Measurements from ENCODE around the gene ADCK2. TPM values are rescaled to one million over a fixed set of nuclear protein-coding genes. Genes with fewer than 3 reads are reported as not detected.
A peak's percentile ranks its signal among the peaks of the same experiment; 100 is the strongest.
"Not testable (repeated sequence)": the region's sequence is repeated elsewhere in the genome, so short reads cannot be mapped to it uniquely, and the experiment has no call there.

ADCK2 gene
- total RNA-seq, 2 experiments from 2014 or later = 20.6 to 20.8 TPM

DNA sequence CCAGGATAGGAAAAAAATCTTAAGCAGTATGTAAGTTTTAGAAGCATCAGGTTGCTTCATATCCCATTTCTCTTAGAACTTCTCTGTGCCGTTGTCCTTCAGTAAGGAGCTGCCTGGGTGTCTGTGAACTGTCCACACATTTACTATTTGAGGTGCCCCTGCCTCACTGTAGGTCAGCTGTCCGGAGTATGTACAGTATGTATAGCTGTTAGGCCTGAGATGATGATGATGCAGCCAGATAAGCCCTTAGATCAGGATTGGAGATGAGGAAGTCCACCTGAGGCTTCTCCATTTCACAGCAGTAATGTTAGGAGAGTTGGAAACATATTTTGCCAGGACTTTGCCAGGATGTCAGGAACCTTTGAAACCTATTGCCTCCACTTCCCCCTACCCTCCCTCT lies 31.5 kb downstream of the ADCK2 start:
- Mint-ChIP-seq H3K27ac (no peak overlapping the region), H3K9me3 (ENCODE audit: insufficient read depth) (no peaks in the 10 kb centered on the region), H3K4me3 (no peak overlapping the region), H3K4me1 (ENCODE audit: low read depth) (peaks cover 7% of the 10 kb centered on the region), H3K36me3 (ENCODE audit: low read depth) (peaks cover 30% of the 10 kb centered on the region), H3K27me3 (ENCODE audit: low read depth) (no peaks in the 10 kb centered on the region)
- POLR2A ChIA-PET = no interaction called here
- ATAC-seq = no peak
- CTCF ChIA-PET = no interaction called here
- peak; percentile 13 for DNase-seq

DNA sequence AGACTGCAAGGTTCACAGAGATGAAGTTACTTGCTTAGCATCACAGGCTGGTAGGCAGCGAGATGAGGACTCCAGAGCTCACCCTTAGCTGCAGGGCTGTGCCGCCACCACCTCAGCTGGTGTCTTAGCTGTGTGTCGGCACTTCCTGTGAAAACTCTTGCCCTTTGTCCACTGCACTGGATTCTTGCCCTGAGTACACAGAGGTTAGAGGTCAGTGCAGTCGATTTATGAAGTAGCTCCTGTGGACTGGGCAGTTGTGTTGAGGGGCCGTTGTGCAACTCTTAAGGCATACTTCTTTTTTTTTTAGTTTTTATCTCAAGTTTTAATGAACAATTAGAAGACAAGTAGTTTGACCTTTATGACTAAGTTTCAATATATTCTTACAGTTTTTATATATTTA lies 34.4 kb downstream of the ADCK2 start:
- Mint-ChIP-seq H3K27me3 (ENCODE audit: low read depth) (no peaks in the 10 kb centered on the region), H3K36me3 (ENCODE audit: low read depth) (peaks cover 36% of the 10 kb centered on the region), H3K27ac (no peak overlapping the region), H3K4me3 (no peak overlapping the region), H3K4me1 (ENCODE audit: low read depth) (no peaks in the 10 kb centered on the region), H3K9me3 (ENCODE audit: insufficient read depth) (no peaks in the 10 kb centered on the region)
- POLR2A ChIA-PET = no interaction called here
- DNase-seq (no peak), ATAC-seq (no peak)
- CTCF ChIA-PET = interaction anchor here (0.9 to 1.5 kb wide), 2 partner anchors 16 to 19 kb away, joined by 3 read pairs; no protein-coding TSS in a partner anchor

DNA sequence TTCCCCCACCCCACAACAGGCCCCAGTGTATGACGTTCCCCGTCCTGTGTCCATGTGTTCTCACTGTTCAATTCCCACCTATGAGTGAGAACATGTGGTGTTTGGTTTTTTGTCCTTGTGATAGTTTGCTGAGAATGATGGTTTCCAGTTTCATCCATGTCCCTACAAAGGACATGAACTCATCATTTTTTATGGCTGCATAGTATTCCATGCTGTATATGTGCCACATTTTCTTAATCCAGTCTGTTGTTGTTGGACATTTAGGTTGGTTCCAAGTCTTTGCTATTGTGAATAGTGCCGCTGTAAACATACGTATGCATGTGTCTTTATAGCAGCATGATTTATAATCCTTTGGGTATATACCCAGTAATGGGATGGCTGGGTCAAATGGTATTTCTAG lies 36.0 kb downstream of the ADCK2 start:
- H3K27me3 Mint-ChIP-seq (ENCODE audit: low read depth); POLR2A ChIA-PET; H3K27ac Mint-ChIP-seq; H3K4me3 Mint-ChIP-seq; CTCF ChIA-PET; H3K4me1 Mint-ChIP-seq (ENCODE audit: low read depth); H3K9me3 Mint-ChIP-seq (ENCODE audit: insufficient read depth); ATAC-seq; DNase-seq: not testable (repeated sequence)
- peaks cover 44% of the 10 kb centered on the region for H3K36me3 Mint-ChIP-seq (ENCODE audit: low read depth)

DNA sequence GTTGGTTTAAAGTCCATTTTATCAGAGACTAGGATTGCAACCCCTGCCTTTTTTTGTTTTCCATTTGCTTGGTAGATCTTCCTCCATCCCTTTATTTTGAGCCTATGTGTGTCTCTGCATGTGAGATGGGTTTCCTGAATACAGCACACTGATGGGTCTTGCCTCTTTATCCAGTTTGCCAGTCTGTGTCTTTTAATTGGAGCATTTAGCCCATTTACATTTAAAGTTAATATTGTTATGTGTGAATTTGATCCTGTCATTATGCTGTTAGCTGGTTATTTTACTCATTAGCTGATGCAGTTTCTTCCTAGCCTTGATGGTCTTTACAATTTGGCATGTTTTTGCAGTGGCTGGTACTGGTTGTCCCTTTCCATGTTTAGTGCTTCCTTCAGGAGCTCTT lies 39.6 kb downstream of the ADCK2 start:
- CTCF ChIA-PET; ATAC-seq; H3K4me1 Mint-ChIP-seq (ENCODE audit: low read depth); H3K27me3 Mint-ChIP-seq (ENCODE audit: low read depth); DNase-seq; H3K4me3 Mint-ChIP-seq; POLR2A ChIA-PET; H3K9me3 Mint-ChIP-seq (ENCODE audit: insufficient read depth); H3K27ac Mint-ChIP-seq: not testable (repeated sequence)
- peaks cover 32% of the 10 kb centered on the region for H3K36me3 Mint-ChIP-seq (ENCODE audit: low read depth)

DNA sequence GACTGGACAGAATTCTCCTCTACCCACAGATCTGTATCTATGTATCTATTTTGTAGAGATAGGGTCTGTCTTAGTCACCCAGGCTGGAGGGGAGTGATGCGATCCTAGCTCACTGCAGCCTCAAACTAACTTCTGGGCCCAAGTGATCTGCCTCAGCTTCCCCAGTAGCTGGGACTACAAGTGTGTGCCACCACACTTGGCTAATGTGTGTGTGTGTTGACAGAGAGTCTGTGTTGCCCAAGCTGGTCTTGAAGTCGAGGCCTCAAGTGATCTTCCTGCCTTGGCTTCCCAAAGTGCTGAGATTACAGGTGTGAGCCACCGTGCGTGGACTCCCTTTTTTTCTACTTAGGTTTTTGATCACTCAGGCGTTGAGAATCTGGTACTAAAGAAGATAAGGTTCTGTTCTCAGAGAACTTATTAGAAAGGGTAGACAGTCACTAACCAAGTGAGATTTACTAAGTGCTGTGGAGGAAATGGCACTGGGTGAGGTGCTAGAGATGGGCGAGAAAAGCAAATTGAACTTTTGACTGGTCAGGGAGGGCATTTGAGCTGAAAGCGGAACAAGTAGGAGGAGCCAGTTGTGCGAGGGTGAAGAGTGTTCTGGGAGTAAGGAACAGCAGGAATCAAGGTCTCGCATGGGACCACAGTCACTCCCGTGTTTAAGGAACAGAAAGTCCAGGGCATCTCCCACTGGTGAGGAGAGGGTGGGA lies 41.7 kb downstream of the ADCK2 start:
- POLR2A ChIA-PET = interaction anchor here (1.0 kb wide), 1 partner anchor 9 kb away, joined by 5 read pairs; no protein-coding TSS in a partner anchor
- Mint-ChIP-seq H3K27ac (peak overlapping the region; percentile 8), H3K27me3 (ENCODE audit: low read depth) (no peaks in the 10 kb centered on the region), H3K9me3 (ENCODE audit: insufficient read depth) (no peaks in the 10 kb centered on the region), H3K4me1 (ENCODE audit: low read depth) (peaks cover 2% of the 10 kb centered on the region), H3K4me3 (no peak overlapping the region), H3K36me3 (ENCODE audit: low read depth) (peaks cover 23% of the 10 kb centered on the region)
- CTCF ChIA-PET = no interaction called here
- ATAC-seq (no peak), DNase-seq (no peak)

DNA sequence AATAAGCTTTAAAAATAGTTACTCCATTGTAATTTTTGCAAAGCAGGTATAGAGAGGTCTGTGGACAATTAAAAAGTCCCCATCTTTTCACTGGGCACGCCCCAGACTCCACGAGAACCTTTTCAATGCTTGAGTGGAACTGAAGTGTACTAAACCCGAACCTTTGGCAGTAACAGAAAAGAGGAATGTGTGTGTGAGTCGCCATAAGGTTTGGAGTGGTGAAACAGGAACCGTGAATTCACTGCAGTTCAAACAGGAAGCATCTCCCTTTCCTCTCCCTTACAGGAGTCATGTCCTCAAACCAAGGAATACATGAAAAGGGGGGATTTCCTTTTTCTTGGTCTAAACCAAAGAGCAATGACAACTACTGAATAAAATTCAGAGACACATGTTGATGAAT lies 47.0 kb downstream of the ADCK2 start:
- ChIA-PET CTCF (interaction anchor here (0.8 kb wide), 1 partner anchor 291 kb away, joined by 3 read pairs; no protein-coding TSS in a partner anchor), POLR2A (no interaction called here)
- H3K36me3 Mint-ChIP-seq (ENCODE audit: low read depth) = peaks cover 1% of the 10 kb centered on the region
- H3K9me3 Mint-ChIP-seq (ENCODE audit: insufficient read depth) = no peaks in the 10 kb centered on the region
- peaks cover 17% of the 10 kb centered on the region for H3K4me1 Mint-ChIP-seq (ENCODE audit: low read depth)
- H3K4me3 Mint-ChIP-seq = no peak overlapping the region
- H3K27ac Mint-ChIP-seq = no peak overlapping the region
- ATAC-seq = no peak
- DNase-seq = no peak
- H3K27me3 Mint-ChIP-seq (ENCODE audit: low read depth) = no peaks in the 10 kb centered on the region

DNA sequence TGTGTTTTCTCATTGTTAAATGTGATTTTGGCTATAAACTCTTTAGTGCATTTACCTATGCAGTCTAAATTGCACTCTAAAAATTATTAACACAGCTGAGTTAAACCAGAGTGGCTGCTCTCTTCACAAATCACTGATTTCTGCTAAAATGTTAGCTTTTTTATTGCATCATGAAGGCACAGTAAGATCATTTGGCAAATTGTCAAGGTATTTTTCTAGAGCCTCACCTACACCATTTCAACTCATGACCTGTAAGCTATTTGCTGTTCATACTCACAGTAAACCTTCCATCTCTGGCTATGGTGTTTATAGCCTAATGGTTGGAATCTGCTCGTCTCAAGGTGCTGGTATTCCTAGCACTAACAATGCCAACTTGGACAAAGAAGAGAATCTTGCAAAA lies 49.5 kb downstream of the ADCK2 start:
- H3K9me3 Mint-ChIP-seq (ENCODE audit: insufficient read depth) = no peaks in the 10 kb centered on the region
- ChIA-PET CTCF (interaction anchor here (0.6 to 2.5 kb wide), 7 partner anchors 15 to 292 kb away, joined by 3 to 11 read pairs (median 3); partner anchors contain the start of gene MRPS33), POLR2A (no interaction called here)
- H3K36me3 Mint-ChIP-seq (ENCODE audit: low read depth) = no peaks in the 10 kb centered on the region
- no peaks in the 10 kb centered on the region for H3K27me3 Mint-ChIP-seq (ENCODE audit: low read depth)
- peaks cover 17% of the 10 kb centered on the region for H3K4me1 Mint-ChIP-seq (ENCODE audit: low read depth)
- H3K27ac Mint-ChIP-seq = no peak overlapping the region
- no peak overlapping the region for H3K4me3 Mint-ChIP-seq
- DNase-seq (no peak), ATAC-seq (no peak)

DNA sequence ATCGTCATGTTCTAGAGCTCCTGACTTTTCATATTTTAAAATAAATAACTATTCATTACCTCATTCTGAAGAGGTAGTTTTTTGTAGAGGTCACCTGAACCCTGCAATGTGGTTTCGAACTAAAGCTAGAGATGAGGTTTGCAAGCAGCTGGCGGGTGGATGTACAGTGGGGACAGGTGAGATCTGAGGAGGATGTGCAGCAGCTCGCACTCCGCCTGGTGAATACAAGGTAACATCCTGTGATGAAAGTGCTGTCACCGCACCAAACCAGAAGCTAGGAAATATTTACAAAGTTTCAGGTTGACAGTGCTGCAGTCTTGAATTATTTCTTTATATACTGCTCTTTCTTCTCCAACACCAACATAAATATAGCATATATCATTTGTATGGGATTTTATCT lies 50.3 kb downstream of the ADCK2 start:
- no peaks in the 10 kb centered on the region for H3K27me3 Mint-ChIP-seq (ENCODE audit: low read depth)
- POLR2A ChIA-PET = interaction anchor here (0.8 kb wide), 1 partner anchor 8 kb away, joined by 5 read pairs; no protein-coding TSS in a partner anchor
- DNase-seq (peak; percentile 66), ATAC-seq (peak; percentile 90)
- H3K27ac Mint-ChIP-seq = peak overlapping the region; percentile 16
- no peak overlapping the region for H3K4me3 Mint-ChIP-seq
- H3K9me3 Mint-ChIP-seq (ENCODE audit: insufficient read depth) = no peaks in the 10 kb centered on the region
- H3K36me3 Mint-ChIP-seq (ENCODE audit: low read depth) = no peaks in the 10 kb centered on the region
- peaks cover 17% of the 10 kb centered on the region for H3K4me1 Mint-ChIP-seq (ENCODE audit: low read depth)
- CTCF ChIA-PET = interaction anchor here (1.0 to 2.5 kb wide), 8 partner anchors 16 to 292 kb away, joined by 3 to 11 read pairs (median 3); partner anchors contain the start of gene MRPS33

DNA sequence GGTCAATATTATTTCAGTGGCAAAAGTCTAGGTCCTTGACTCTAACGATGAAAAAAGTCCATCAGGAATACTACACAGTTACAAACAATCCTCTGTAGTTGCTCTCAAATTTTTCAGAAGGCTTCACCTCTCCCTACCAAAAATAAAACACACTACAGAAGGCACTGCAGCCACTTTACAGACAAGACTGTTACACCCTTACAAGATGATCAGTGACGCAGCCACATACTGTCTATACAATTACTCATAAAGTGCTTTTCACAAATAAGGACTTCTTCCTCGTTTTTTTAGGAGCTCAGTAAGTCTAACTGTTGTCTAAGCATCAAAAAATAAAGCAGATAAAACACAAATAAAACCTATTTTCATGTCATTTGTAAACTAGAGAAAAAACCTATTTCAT lies 50.8 kb downstream of the ADCK2 start:
- Mint-ChIP-seq H3K36me3 (ENCODE audit: low read depth) (no peaks in the 10 kb centered on the region), H3K27me3 (ENCODE audit: low read depth) (no peaks in the 10 kb centered on the region), H3K9me3 (ENCODE audit: insufficient read depth) (no peaks in the 10 kb centered on the region), H3K27ac (no peak overlapping the region), H3K4me3 (no peak overlapping the region), H3K4me1 (ENCODE audit: low read depth) (peaks cover 17% of the 10 kb centered on the region)
- ChIA-PET CTCF (interaction anchor here (1.0 to 2.5 kb wide), 5 partner anchors 17 to 291 kb away, joined by 3 to 11 read pairs (median 3); partner anchors contain the start of gene MRPS33), POLR2A (interaction anchor here (0.8 kb wide), 1 partner anchor 9 kb away, joined by 5 read pairs; no protein-coding TSS in a partner anchor)
- ATAC-seq = no peak
- DNase-seq = no peak

DNA sequence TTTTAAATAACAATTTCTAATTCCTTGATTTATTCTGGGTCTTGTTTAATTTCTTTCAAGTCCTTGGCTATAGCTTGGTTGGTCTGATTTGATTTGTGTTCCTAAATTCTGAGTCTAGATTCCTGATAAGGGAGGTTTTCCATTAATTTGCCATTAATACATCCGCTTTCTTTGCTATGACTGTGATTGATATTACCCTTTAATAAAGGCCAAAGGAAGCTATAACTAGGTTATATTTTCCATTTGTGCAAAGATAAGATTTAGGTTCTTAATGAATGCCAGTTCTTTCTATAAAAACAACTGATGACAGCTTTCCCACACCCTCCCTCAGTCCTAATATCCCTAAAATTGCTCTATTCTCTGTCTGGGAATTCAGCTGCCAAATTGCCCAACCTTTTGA lies 52.0 kb downstream of the ADCK2 start:
- Mint-ChIP-seq H3K27me3 (ENCODE audit: low read depth) (no peaks in the 10 kb centered on the region), H3K36me3 (ENCODE audit: low read depth) (no peaks in the 10 kb centered on the region), H3K27ac (no peak overlapping the region), H3K4me3 (no peak overlapping the region), H3K4me1 (ENCODE audit: low read depth) (peaks cover 15% of the 10 kb centered on the region), H3K9me3 (ENCODE audit: insufficient read depth) (no peaks in the 10 kb centered on the region)
- POLR2A ChIA-PET = no interaction called here
- ATAC-seq = no peak
- CTCF ChIA-PET = interaction anchor here (0.7 to 2.5 kb wide), 2 partner anchors 86 to 865 kb away, joined by 3 to 11 read pairs; no protein-coding TSS in a partner anchor
- DNase-seq = no peak

DNA sequence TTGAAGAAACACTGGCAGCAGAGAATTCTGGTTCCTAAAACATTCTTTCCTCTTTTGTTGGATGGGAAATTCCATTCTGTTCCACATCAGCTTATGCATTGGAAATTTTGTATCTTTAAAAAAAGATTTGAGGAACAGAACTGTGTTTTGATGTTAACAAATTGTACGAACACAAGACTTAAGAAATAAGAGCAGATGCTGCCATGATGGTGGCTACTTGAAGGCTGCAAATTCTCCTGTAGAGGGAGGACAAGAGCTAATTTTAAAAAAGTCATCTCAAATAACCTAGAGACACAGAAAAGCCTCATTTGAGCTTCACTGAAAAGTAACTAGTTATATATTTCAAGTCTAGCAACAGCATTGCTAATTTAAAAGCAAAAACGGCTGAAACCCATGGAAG lies 53.5 kb downstream of the ADCK2 start:
- CTCF ChIA-PET = interaction anchor here (1.0 to 2.7 kb wide), 8 partner anchors 10 to 286 kb away, joined by 3 to 19 read pairs (median 6); no protein-coding TSS in a partner anchor
- no peaks in the 10 kb centered on the region for H3K36me3 Mint-ChIP-seq (ENCODE audit: low read depth)
- no peaks in the 10 kb centered on the region for H3K27me3 Mint-ChIP-seq (ENCODE audit: low read depth)
- H3K27ac Mint-ChIP-seq = no peak overlapping the region
- peaks cover 15% of the 10 kb centered on the region for H3K4me1 Mint-ChIP-seq (ENCODE audit: low read depth)
- no peaks in the 10 kb centered on the region for H3K9me3 Mint-ChIP-seq (ENCODE audit: insufficient read depth)
- ATAC-seq (no peak), DNase-seq (no peak)
- H3K4me3 Mint-ChIP-seq = no peak overlapping the region
- POLR2A ChIA-PET = no interaction called here

DNA sequence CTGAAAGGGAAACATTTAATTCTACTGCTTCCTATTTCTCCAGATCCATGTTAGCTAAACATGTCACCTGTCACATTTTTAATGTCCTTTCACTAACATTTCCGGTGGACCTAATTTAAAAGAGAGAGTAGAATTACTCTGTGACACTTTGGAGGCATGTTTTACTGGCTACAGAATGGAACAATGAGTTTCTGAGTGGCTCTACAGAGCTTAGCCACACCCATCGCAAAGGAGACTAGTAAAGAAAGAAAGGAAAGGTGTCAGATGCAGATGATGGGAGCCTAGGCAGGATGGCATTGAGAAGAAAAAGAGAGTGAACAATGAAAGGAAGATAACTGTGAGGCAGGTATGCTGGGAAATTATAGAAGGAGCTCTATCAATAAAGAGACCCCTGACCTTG lies 59.7 kb downstream of the ADCK2 start:
- POLR2A ChIA-PET = no interaction called here
- CTCF ChIA-PET = interaction anchor here (1.1 kb wide), 1 partner anchor 80 kb away, joined by 3 read pairs; no protein-coding TSS in a partner anchor
- H3K36me3 Mint-ChIP-seq (ENCODE audit: low read depth) = peaks cover 6% of the 10 kb centered on the region
- DNase-seq = no peak
- H3K9me3 Mint-ChIP-seq (ENCODE audit: insufficient read depth) = no peaks in the 10 kb centered on the region
- H3K27me3 Mint-ChIP-seq (ENCODE audit: low read depth) = no peaks in the 10 kb centered on the region
- ATAC-seq = no peak
- H3K27ac Mint-ChIP-seq = no peak overlapping the region
- no peak overlapping the region for H3K4me3 Mint-ChIP-seq
- H3K4me1 Mint-ChIP-seq (ENCODE audit: low read depth) = no peaks in the 10 kb centered on the region
